Ovary (tissue), 9 donors: ENCODE results near the gene SPSB1. TPM values are rescaled to one million over a fixed set of nuclear protein-coding genes. Genes with fewer than 3 reads are reported as not detected.

Experiments used
- DNase-seq, 5 donors: peaks; one replicate each; pipeline ENCODE4 v3.0.0-alpha.2; 2019 to 2020
- H3K27ac ChIP-seq, 2 donors: fragments of 200-600 bp; one replicate each; pipeline versions ENCODE4 v1.5.1 to v1.8.0; 2019 to 2022
- H3K27me3 ChIP-seq: fragments of 200-600 bp; one replicate; pipeline ENCODE4 v1.8.0; 2022
- H3K36me3 ChIP-seq: fragments of 200-600 bp; sonication (generic); one replicate; pipeline ENCODE4 v1.5.1; 2019
- H3K4me1 ChIP-seq: one replicate; pipeline ENCODE4 v1.8.1; 2013; ENCODE audit warnings: mild to moderate bottlenecking, moderate library complexity; ENCODE audit not compliant: insufficient read depth
- H3K4me3 ChIP-seq: fragments of 200-600 bp; sonication (generic); one replicate; pipeline ENCODE4 v1.5.1; 2017
- H3K9me3 ChIP-seq, 2 donors: fragments of 200-600 bp in 1 of 2; sonication (generic) in 1 of 2; one replicate each; pipeline versions ENCODE4 v1.5.1 to v1.8.1; 2013 to 2019; ENCODE audit warnings: mild to moderate bottlenecking in 1 of 2, moderate library complexity in 1 of 2
- EP300 ChIP-seq: sonication (generic); formaldehyde crosslinking; IDR thresholded peaks from one replicate; pipeline ENCODE4 v1.6.1; 2017; ENCODE audit warnings: antibody characterized with exemption
- POLR2A ChIP-seq: fragments of 450-650 bp; IDR thresholded peaks from one replicate; pipeline ENCODE4 v1.6.1; 2017; ENCODE audit warnings: antibody characterized with exemption, mild to moderate bottlenecking, moderate library complexity
- WGBS, 3 donors: extraction: QIAGEN DNeasy Blood & Tissue Kit in 1 of 3; methylation state at CpG; one replicate each; pipeline versions ENCODE4 v1.1.5 to v1.1.7; 2013 to 2017; 5-methylcytosine and 5-hydroxymethylcytosine counted together
- intact Hi-C, 4 donors: fragments of 100-400 bp; cut with DNase I; formaldehyde crosslinking; loops; one replicate each; pipeline versions ENCODE4 v1.11.0 to v1.15.1; 2022 to 2023
- polyA plus RNA-seq, 2 donors: library from polyadenylated mRNA; stranded (reverse); fragments of 200-250 nt in 1 of 2; fragments of 350-450 nt in 1 of 2; fragmentation: Illumina TruSeq in 1 of 2; extraction: RNeasy Lipid Tissue Mini Kit (QIAGEN cat#74804) in 1 of 2; gene quantifications; one replicate each; pipeline ENCODE4 v1.2.3, GENCODE V29; 2013 to 2014
- total RNA-seq, 7 donors: library from RNA; depleted of rRNA in 2 of 7; stranded (reverse); fragments of >200 nt in 2 of 7; fragmentation: NEBNext Ultra II Directional in 3 of 7; extraction: Animal tissue kit (Norgen Biotek cat#: 25700) in 3 of 7; gene quantifications; one replicate each; pipeline versions ENCODE4 v1.1.0 to v1.2.4, GENCODE V29; 2016 to 2023
- TF ChIP-seq, protein P1 (sequence below), 3 donors: fragments of 450-650 bp in 2 of 3; fragments of 200-600 bp in 1 of 3; IDR thresholded peaks; one replicate each; pipeline versions ENCODE4 v1.5.1 to v1.8.0; 2016 to 2022; ENCODE audit warnings: antibody characterized with exemption in 3 of 3, mild to moderate bottlenecking in 1 of 3
- donor health status: DM: no; HTN: no; CAD: no; lungs with moderate emphysema.
- donor health status: DM: no; HTN: no; CAD: no.
- donor health status: Bipolar disorder and iron deficiency.
- donor health status: DM: yes; HTN: yes; CAD: no.
- donor health status: DM: no; HTN: no; CAD: no.
- donor health status: DM: yes; HTN: yes; CAD: no.

Gene SPSB1
- total and polyA plus RNA-seq, 9 donors, result 20.4 to 69.6 (median 34.4) TPM

DNA sequence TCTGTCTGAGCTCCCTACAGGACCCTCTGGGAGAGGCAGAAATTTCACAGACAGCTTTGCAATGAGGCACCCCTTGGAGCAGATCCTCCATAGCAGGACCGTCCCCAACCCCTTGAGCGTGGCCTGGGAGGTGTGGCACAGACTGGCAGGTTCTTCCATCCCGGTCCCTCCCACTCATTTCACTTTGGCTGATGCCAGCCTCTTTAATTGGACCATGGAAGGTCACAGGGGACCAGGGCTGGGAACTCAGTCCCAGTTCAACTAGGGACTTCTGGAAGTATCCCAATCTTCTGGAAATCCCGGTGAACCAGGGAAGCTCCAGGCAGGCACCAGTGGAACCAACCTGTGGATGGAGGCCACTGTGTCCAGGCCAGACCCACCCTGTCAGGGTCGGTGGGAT is 83.7 kb downstream of the SPSB1 start:
- DNase-seq, result peak in 1 of 5 donors; percentile 51
- intact Hi-C loops, result loop anchor here in 3 of 4 donors (5.0 to 10.0 kb wide), 2 partner anchors 58 to 76 kb away; no protein-coding TSS in a partner anchor
- H3K4me1 ChIP-seq, result peaks cover 45% of the 10 kb centered on the region
- H3K9me3 ChIP-seq, result no peaks in the 10 kb centered on the region
- H3K36me3 ChIP-seq, result no peaks in the 10 kb centered on the region
- H3K27ac ChIP-seq, result peak overlapping the region; percentile 62 to 83
- H3K27me3 ChIP-seq, result no peaks in the 10 kb centered on the region
- TF ChIP-seq POLR2A, result no peak
- TF ChIP-seq, protein P1, sequence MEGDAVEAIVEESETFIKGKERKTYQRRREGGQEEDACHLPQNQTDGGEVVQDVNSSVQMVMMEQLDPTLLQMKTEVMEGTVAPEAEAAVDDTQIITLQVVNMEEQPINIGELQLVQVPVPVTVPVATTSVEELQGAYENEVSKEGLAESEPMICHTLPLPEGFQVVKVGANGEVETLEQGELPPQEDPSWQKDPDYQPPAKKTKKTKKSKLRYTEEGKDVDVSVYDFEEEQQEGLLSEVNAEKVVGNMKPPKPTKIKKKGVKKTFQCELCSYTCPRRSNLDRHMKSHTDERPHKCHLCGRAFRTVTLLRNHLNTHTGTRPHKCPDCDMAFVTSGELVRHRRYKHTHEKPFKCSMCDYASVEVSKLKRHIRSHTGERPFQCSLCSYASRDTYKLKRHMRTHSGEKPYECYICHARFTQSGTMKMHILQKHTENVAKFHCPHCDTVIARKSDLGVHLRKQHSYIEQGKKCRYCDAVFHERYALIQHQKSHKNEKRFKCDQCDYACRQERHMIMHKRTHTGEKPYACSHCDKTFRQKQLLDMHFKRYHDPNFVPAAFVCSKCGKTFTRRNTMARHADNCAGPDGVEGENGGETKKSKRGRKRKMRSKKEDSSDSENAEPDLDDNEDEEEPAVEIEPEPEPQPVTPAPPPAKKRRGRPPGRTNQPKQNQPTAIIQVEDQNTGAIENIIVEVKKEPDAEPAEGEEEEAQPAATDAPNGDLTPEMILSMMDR (IDR thresholded peaks at IDR 0.05), result no peak
- WGBS, 3 donors, result 14 to 35% (median 19%) methylated on average over 5 of the region's 5 CpGs
- no peak overlapping the region for H3K4me3 ChIP-seq

DNA sequence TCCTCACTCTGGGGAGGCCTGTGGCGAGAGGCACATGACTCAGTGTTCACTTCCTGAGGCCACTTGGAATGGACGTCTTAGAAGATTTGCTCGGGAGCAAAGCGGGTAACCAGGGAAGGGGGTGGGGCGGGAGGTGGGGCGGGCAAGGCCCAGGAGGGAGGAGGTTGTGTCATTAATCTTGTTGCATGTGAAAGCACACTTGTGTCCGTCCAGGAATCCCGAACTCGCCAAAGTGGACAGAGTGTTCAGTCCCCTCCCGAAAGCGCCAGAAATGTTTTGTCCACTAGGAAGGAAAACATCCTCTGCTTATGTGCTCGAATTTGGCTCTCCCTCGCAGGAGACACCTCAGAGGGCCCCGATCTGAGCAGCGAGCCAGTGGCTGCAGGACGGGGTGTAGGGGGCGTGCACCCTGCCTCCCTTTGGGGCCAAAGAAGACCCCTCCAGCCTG is 84.2 kb downstream of the SPSB1 start:
- intact Hi-C loops, result loop anchor here in 3 of 4 donors (5.0 to 10.0 kb wide), 2 partner anchors 58 to 75 kb away; no protein-coding TSS in a partner anchor
- peak; percentile 61 to 89 (median 80) for DNase-seq
- Histone ChIP-seq H3K4me3 (no peak overlapping the region), H3K27me3 (no peaks in the 10 kb centered on the region), H3K27ac (peak overlapping the region; percentile 62 to 83), H3K9me3 (no peaks in the 10 kb centered on the region), H3K4me1 (peaks cover 42% of the 10 kb centered on the region), H3K36me3 (no peaks in the 10 kb centered on the region)
- 4 to 8% (median 5%) methylated on average over 17 of the region's 17 CpGs for WGBS, 3 donors
- no peak for TF ChIP-seq POLR2A
- TF ChIP-seq EP300, result peak; percentile 83
- TF ChIP-seq, protein P1 (IDR thresholded peaks at IDR 0.05), result peak in 1 of 3 donors; percentile 42

DNA sequence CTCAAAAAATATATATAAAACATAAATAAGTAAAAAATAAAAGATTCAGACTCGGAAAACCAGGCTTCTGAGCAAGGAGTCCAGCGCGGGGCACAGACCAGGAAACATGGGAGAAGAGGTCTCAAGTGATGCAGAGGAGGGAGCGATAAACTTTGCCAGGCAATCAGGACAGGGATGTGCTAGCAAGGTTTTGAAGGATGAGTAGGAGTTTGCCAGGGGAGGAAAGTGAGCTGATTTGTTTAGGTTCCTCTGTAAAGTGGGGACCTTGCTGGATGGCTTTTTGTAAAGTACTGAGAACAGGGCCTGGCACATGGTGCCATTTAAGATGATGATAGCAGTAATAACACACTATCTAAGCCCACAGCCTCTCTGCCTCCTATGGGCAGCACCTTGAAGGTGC is 86.1 kb downstream of the SPSB1 start:
- intact Hi-C loops, result loop anchor here in 3 of 4 donors (5.0 to 10.0 kb wide), 2 partner anchors 56 to 74 kb away; no protein-coding TSS in a partner anchor
- DNase-seq, result no peak
- Histone ChIP-seq H3K36me3 (no peaks in the 10 kb centered on the region), H3K4me1 (peaks cover 43% of the 10 kb centered on the region), H3K27ac (no peak overlapping the region), H3K9me3 (no peaks in the 10 kb centered on the region), H3K4me3 (no peak overlapping the region), H3K27me3 (no peaks in the 10 kb centered on the region)
- WGBS, 3 donors, result 95 to 99% (median 97%) methylated on average over 4 of the region's 4 CpGs
- no peak for TF ChIP-seq EP300
- TF ChIP-seq, protein P1 (IDR thresholded peaks at IDR 0.05), result no peak
- TF ChIP-seq POLR2A, result no peak

DNA sequence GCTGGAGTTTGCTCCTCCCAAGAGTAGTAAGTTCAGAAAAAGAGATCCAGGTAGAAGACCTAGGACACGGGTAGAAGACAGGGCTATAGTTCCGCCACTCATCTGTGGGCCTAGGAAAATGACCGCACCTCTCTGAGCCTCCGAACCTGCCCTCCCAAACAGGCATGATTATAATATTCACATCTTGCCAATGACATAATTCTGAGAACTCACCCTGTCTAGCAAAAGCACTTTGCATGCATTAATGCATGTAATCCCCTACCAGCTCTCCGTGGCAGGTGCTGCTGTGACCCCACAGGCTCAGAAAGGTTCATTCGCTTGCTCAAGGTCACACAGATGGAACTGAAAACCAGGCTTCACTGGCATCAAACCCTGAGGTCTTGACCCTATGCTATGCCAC is 88.0 kb downstream of the SPSB1 start:
- intact Hi-C loops, result no loop called here
- no peaks in the 10 kb centered on the region for H3K36me3 ChIP-seq

More for the DNA sequence above, 88.0 kb downstream of the SPSB1 start:
- Histone ChIP-seq H3K4me3 (no peak overlapping the region), H3K27ac (no peak overlapping the region), H3K4me1 (peaks cover 41% of the 10 kb centered on the region), H3K27me3 (no peaks in the 10 kb centered on the region), H3K9me3 (no peaks in the 10 kb centered on the region)
- TF ChIP-seq, protein P1 (IDR thresholded peaks at IDR 0.05), result no peak
- 84 to 96% (median 91%) methylated on average over 6 of the region's 6 CpGs for WGBS, 3 donors
- DNase-seq, result no peak
